ENCODE measurements around the gene VEZF1.

VEZF1 gene

GRCh38 chr17:57929386-57929785 is 58.7 kb downstream of the VEZF1 start:
- DNase-seq (ENCODE audit: low read depth in 2 of 2), result no peak

GRCh38 chr17:57928928-57929327 is 59.1 kb downstream of the VEZF1 start:
- no peak for DNase-seq (ENCODE audit: low read depth in 2 of 2)

- no peak for DNase-seq (ENCODE audit: low read depth in 2 of 2)
These were observed 60.9 kb downstream of the VEZF1 start for GRCh38 chr17:57927048-57927723.

- DNase-seq (ENCODE audit: low read depth in 2 of 2), result no peak
These were observed 61.4 kb downstream of the VEZF1 start for GRCh38 chr17:57926723-57927047.

GRCh38 chr17:57925361-57925990 is 62.6 kb downstream of the VEZF1 start:
- no peak for DNase-seq (ENCODE audit: low read depth in 2 of 2)

- no peak for DNase-seq (ENCODE audit: low read depth in 2 of 2)
These were observed 63.4 kb downstream of the VEZF1 start for GRCh38 chr17:57924677-57925076.

Data from fibroblast of skin of left biceps (primary cell).